ENCODE data around the gene RCAN2.

The RCAN2 gene

GRCh38 chr6:46248143-46248542 lies 243.1 kb downstream of the RCAN2 start:
- ATAC-seq, result no peak

DNA sequence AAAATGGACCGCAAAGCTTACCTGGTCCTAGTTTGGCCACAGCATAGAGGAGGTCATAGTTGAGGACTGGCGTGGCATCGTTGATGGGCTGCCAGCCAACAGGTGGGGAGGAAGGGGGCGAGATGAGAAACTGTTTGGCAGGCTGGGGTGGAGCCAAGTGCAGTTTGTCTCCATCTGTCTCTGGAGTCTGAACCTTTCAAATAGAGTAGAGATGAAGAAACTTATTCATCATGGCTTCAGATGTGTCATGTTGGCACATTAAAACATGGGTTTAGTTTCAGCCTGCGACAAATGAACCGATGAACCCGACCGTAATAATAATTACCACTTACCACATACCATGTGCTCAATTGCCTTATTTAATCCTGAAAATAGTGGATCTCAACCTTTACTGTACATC lies 244.5 kb downstream of the RCAN2 start:
- ATAC-seq, result no peak
- TF ChIP-seq PPARA (CRISPR knock-in tag; IDR thresholded peaks at IDR 0.05; ENCODE audit: borderline replicate concordance), result no peak
- no peak for TF ChIP-seq TOX (CRISPR knock-in tag; IDR thresholded peaks at IDR 0.05; ENCODE audit: borderline replicate concordance)
- TF ChIP-seq, protein P1, sequence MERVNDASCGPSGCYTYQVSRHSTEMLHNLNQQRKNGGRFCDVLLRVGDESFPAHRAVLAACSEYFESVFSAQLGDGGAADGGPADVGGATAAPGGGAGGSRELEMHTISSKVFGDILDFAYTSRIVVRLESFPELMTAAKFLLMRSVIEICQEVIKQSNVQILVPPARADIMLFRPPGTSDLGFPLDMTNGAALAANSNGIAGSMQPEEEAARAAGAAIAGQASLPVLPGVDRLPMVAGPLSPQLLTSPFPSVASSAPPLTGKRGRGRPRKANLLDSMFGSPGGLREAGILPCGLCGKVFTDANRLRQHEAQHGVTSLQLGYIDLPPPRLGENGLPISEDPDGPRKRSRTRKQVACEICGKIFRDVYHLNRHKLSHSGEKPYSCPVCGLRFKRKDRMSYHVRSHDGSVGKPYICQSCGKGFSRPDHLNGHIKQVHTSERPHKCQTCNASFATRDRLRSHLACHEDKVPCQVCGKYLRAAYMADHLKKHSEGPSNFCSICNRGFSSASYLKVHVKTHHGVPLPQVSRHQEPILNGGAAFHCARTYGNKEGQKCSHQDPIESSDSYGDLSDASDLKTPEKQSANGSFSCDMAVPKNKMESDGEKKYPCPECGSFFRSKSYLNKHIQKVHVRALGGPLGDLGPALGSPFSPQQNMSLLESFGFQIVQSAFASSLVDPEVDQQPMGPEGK (CRISPR knock-in tag; IDR thresholded peaks at IDR 0.05; ENCODE audit: borderline replicate concordance), result no peak
- TF ChIP-seq ZNF8 (CRISPR knock-in tag; IDR thresholded peaks at IDR 0.05), result no peak
- no peak for TF ChIP-seq ZNF565 (CRISPR knock-in tag; conservative IDR thresholded peaks at IDR 0.05; ENCODE audit: low read depth)
- TF ChIP-seq OSR1 (CRISPR knock-in tag; IDR thresholded peaks at IDR 0.05), result no peak
- TF ChIP-seq RARB (CRISPR knock-in tag; IDR thresholded peaks at IDR 0.05), result no peak
- no peak for TF ChIP-seq ZFP30 (CRISPR knock-in tag; IDR thresholded peaks at IDR 0.05)
- TF ChIP-seq CSRNP3 (CRISPR knock-in tag; IDR thresholded peaks at IDR 0.05), result no peak
- TF ChIP-seq, protein P2, sequence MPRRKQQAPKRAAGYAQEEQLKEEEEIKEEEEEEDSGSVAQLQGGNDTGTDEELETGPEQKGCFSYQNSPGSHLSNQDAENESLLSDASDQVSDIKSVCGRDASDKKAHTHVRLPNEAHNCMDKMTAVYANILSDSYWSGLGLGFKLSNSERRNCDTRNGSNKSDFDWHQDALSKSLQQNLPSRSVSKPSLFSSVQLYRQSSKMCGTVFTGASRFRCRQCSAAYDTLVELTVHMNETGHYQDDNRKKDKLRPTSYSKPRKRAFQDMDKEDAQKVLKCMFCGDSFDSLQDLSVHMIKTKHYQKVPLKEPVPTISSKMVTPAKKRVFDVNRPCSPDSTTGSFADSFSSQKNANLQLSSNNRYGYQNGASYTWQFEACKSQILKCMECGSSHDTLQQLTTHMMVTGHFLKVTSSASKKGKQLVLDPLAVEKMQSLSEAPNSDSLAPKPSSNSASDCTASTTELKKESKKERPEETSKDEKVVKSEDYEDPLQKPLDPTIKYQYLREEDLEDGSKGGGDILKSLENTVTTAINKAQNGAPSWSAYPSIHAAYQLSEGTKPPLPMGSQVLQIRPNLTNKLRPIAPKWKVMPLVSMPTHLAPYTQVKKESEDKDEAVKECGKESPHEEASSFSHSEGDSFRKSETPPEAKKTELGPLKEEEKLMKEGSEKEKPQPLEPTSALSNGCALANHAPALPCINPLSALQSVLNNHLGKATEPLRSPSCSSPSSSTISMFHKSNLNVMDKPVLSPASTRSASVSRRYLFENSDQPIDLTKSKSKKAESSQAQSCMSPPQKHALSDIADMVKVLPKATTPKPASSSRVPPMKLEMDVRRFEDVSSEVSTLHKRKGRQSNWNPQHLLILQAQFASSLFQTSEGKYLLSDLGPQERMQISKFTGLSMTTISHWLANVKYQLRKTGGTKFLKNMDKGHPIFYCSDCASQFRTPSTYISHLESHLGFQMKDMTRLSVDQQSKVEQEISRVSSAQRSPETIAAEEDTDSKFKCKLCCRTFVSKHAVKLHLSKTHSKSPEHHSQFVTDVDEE (CRISPR knock-in tag; IDR thresholded peaks at IDR 0.05), result no peak
- TF ChIP-seq BACH2 (CRISPR knock-in tag; IDR thresholded peaks at IDR 0.05; ENCODE audit: borderline replicate concordance), result no peak
- TF ChIP-seq ZNF70 (CRISPR knock-in tag; IDR thresholded peaks at IDR 0.05), result no peak
- TF ChIP-seq ARNTL (CRISPR knock-in tag; IDR thresholded peaks at IDR 0.05; ENCODE audit: borderline replicate concordance, low read depth), result no peak
- TF ChIP-seq TCF4 (CRISPR knock-in tag; IDR thresholded peaks at IDR 0.05; ENCODE audit: borderline replicate concordance), result no peak
- TF ChIP-seq GLIS3 (CRISPR knock-in tag; IDR thresholded peaks at IDR 0.05), result no peak
- no peak for TF ChIP-seq ESRRG (CRISPR knock-in tag; IDR thresholded peaks at IDR 0.05)

More at GRCh38 chr6:46248143-46248542, 243.1 kb downstream of the RCAN2 start:
- no peak for TF ChIP-seq ARNTL (CRISPR knock-in tag; IDR thresholded peaks at IDR 0.05; ENCODE audit: borderline replicate concordance, low read depth)
- no peak for TF ChIP-seq TOX (CRISPR knock-in tag; IDR thresholded peaks at IDR 0.05; ENCODE audit: borderline replicate concordance)
- no peak for TF ChIP-seq ZNF565 (CRISPR knock-in tag; conservative IDR thresholded peaks at IDR 0.05; ENCODE audit: low read depth)
- no peak for TF ChIP-seq ZNF8 (CRISPR knock-in tag; IDR thresholded peaks at IDR 0.05)
- TF ChIP-seq, protein P3, sequence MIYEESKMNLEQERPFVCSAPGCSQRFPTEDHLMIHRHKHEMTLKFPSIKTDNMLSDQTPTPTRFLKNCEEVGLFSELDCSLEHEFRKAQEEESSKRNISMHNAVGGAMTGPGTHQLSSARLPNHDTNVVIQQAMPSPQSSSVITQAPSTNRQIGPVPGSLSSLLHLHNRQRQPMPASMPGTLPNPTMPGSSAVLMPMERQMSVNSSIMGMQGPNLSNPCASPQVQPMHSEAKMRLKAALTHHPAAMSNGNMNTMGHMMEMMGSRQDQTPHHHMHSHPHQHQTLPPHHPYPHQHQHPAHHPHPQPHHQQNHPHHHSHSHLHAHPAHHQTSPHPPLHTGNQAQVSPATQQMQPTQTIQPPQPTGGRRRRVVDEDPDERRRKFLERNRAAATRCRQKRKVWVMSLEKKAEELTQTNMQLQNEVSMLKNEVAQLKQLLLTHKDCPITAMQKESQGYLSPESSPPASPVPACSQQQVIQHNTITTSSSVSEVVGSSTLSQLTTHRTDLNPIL (CRISPR knock-in tag; IDR thresholded peaks at IDR 0.05; ENCODE audit: low read depth), result no peak
- no peak for TF ChIP-seq CSDC2 (CRISPR knock-in tag; IDR thresholded peaks at IDR 0.05)
- TF ChIP-seq ZNF70 (CRISPR knock-in tag; IDR thresholded peaks at IDR 0.05), result no peak
- TF ChIP-seq, protein P4, sequence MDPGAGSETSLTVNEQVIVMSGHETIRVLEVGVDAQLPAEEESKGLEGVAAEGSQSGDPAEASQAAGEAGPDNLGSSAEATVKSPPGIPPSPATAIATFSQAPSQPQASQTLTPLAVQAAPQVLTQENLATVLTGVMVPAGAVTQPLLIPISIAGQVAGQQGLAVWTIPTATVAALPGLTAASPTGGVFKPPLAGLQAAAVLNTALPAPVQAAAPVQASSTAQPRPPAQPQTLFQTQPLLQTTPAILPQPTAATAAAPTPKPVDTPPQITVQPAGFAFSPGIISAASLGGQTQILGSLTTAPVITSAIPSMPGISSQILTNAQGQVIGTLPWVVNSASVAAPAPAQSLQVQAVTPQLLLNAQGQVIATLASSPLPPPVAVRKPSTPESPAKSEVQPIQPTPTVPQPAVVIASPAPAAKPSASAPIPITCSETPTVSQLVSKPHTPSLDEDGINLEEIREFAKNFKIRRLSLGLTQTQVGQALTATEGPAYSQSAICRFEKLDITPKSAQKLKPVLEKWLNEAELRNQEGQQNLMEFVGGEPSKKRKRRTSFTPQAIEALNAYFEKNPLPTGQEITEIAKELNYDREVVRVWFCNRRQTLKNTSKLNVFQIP (CRISPR knock-in tag; IDR thresholded peaks at IDR 0.05; ENCODE audit: borderline replicate concordance, low read depth), result no peak
- no peak for TF ChIP-seq SNAI2 (CRISPR knock-in tag; IDR thresholded peaks at IDR 0.05)
- TF ChIP-seq GLIS3 (CRISPR knock-in tag; IDR thresholded peaks at IDR 0.05), result no peak
- no peak for TF ChIP-seq ISL1 (CRISPR knock-in tag; IDR thresholded peaks at IDR 0.05)
- no peak for TF ChIP-seq RARB (CRISPR knock-in tag; IDR thresholded peaks at IDR 0.05)
- TF ChIP-seq, protein P1 (CRISPR knock-in tag; IDR thresholded peaks at IDR 0.05; ENCODE audit: borderline replicate concordance), result no peak
- no peak for TF ChIP-seq ESRRG (CRISPR knock-in tag; IDR thresholded peaks at IDR 0.05)
- TF ChIP-seq OSR1 (CRISPR knock-in tag; IDR thresholded peaks at IDR 0.05), result no peak
- no peak for TF ChIP-seq ZFP3 (CRISPR knock-in tag; IDR thresholded peaks at IDR 0.05)
- TF ChIP-seq, protein P2 (CRISPR knock-in tag; IDR thresholded peaks at IDR 0.05), result no peak
- TF ChIP-seq TCF4 (CRISPR knock-in tag; IDR thresholded peaks at IDR 0.05; ENCODE audit: borderline replicate concordance), result no peak

Measured in SK-N-SH treated with all-trans-retinoic acid at 6 μM for 48 hours (cell line).